Thyroid gland (tissue), 4 donors: ENCODE data around the gene ARHGAP35. TPM values are rescaled to one million over a fixed set of nuclear protein-coding genes. Genes with fewer than 3 reads are reported as not detected.

Source experiments
- DNase-seq, 2 donors: peaks; one replicate each; pipeline ENCODE4 v3.0.0-alpha.2; 2019
- H3K27ac ChIP-seq, 3 donors: fragments of 200-600 bp; sonication (generic); 1 replicate in 2 of 3; 2 replicates in 1 of 3; pipeline ENCODE4 v1.5.1; 2016 to 2019; ENCODE audit warnings: mild to moderate bottlenecking in 1 of 3, moderate library complexity in 1 of 3
- H3K27me3 ChIP-seq: fragments of 200-600 bp; sonication (generic); one replicate; pipeline ENCODE4 v1.5.1; 2019
- H3K36me3 ChIP-seq, 2 donors: fragments of 200-600 bp; sonication (generic); one replicate each; pipeline ENCODE4 v1.5.1; 2016 to 2019
- H3K4me1 ChIP-seq, 2 donors: fragments of 200-600 bp; sonication (generic); one replicate each; pipeline ENCODE4 v1.5.1; 2017 to 2019
- H3K4me3 ChIP-seq, 3 donors: fragments of 200-600 bp; sonication (generic); replicated peaks in 1 of 3; 1 replicate in 2 of 3; 2 replicates in 1 of 3; pipeline ENCODE4 v1.5.1; 2016; ENCODE audit warnings: mild to moderate bottlenecking in 1 of 3
- H3K9me3 ChIP-seq: fragments of 200-600 bp; sonication (generic); one replicate; pipeline ENCODE4 v1.5.1; 2017
- CTCF ChIP-seq, 6 experiments: fragments of 200-600 bp in 3 of 6; fragments of 450-650 bp in 3 of 6; sonication (generic) in 3 of 6; IDR thresholded peaks; one replicate each; pipeline ENCODE4 v1.5.1; 2016 to 2019; ENCODE audit warnings: antibody characterized with exemption in 6 of 6, mild to moderate bottlenecking in 2 of 6, inconsistent platforms in 1 of 6, moderate library complexity in 1 of 6
- POLR2A ChIP-seq, 2 donors: fragments of 450-650 bp; IDR thresholded peaks; one replicate each; pipeline ENCODE4 v1.6.1; 2017; ENCODE audit warnings: antibody characterized with exemption in 2 of 2, mild to moderate bottlenecking in 2 of 2, moderate library complexity in 1 of 2
- WGBS, 2 donors: methylation state at CpG; one replicate each; pipeline ENCODE4 v1.1.5; 2017; 5-methylcytosine and 5-hydroxymethylcytosine counted together
- intact Hi-C: fragments of 100-400 bp; cut with DNase I; formaldehyde crosslinking; loops from one replicate; pipeline ENCODE4 v1.15.1; 2023
- total RNA-seq, 4 donors: library from RNA; depleted of rRNA; stranded (reverse); fragments of >200 nt; gene quantifications; one replicate each; pipeline ENCODE4 v1.2.3, GENCODE V29; 2016

The ARHGAP35 gene
- total RNA-seq, 4 donors from 2014 or later, result 51.2 to 82.9 (median 67.0) TPM

GRCh38 chr19:46896076-46896794, 35.4 kb downstream of the ARHGAP35 start:
- Histone ChIP-seq H3K36me3 (no peaks in the 10 kb centered on the region), H3K27ac (no peak overlapping the region), H3K4me3 (no peak overlapping the region), H3K4me1 (peaks cover 28 to 47% of the 10 kb centered on the region in 2 donors), H3K27me3 (no peaks in the 10 kb centered on the region), H3K9me3 (no peaks in the 10 kb centered on the region)
- intact Hi-C loops, result no loop called here
- no peak for TF ChIP-seq POLR2A (IDR thresholded peaks at IDR 0.05)
- TF ChIP-seq CTCF (IDR thresholded peaks at IDR 0.05), result no peak
- DNase-seq, result peak; percentile 18 to 45
- WGBS, 2 donors, result 76 to 79% methylated on average over 10 of the region's 10 CpGs

GRCh38 chr19:46898731-46899130, 37.9 kb downstream of the ARHGAP35 start:
- 76 to 85% methylated on average over 5 of the region's 5 CpGs for WGBS, 2 donors
- Histone ChIP-seq H3K9me3 (no peaks in the 10 kb centered on the region), H3K4me1 (peaks cover 41 to 59% of the 10 kb centered on the region in 2 donors), H3K27me3 (no peaks in the 10 kb centered on the region), H3K36me3 (no peaks in the 10 kb centered on the region), H3K4me3 (no peak overlapping the region), H3K27ac (no peak overlapping the region)
- no peak for TF ChIP-seq POLR2A (IDR thresholded peaks at IDR 0.05)
- no peak for TF ChIP-seq CTCF (IDR thresholded peaks at IDR 0.05)
- intact Hi-C loops, result no loop called here
- no peak for DNase-seq

GRCh38 chr19:46900341-46900740, 39.5 kb downstream of the ARHGAP35 start:
- intact Hi-C loops, result no loop called here
- Histone ChIP-seq H3K36me3 (no peaks in the 10 kb centered on the region), H3K9me3 (no peaks in the 10 kb centered on the region), H3K27me3 (no peaks in the 10 kb centered on the region), H3K4me3 (no peak overlapping the region), H3K4me1 (peaks cover 56 to 69% of the 10 kb centered on the region in 2 donors), H3K27ac (no peak overlapping the region)
- WGBS, 2 donors, result 98 to 100% methylated on average over 5 of the region's 5 CpGs
- TF ChIP-seq POLR2A (IDR thresholded peaks at IDR 0.05), result no peak
- no peak for DNase-seq

GRCh38 chr19:46901701-46902401, 41.1 kb downstream of the ARHGAP35 start:
- DNase-seq, result no peak
- TF ChIP-seq POLR2A (IDR thresholded peaks at IDR 0.05), result no peak
- no peak for TF ChIP-seq CTCF (IDR thresholded peaks at IDR 0.05)
- no peaks in the 10 kb centered on the region for H3K36me3 ChIP-seq
- H3K4me3 ChIP-seq, result no peak overlapping the region
- H3K4me1 ChIP-seq, result peaks cover 61 to 69% of the 10 kb centered on the region in 2 donors
- intact Hi-C loops, result no loop called here
- peak overlapping the region; percentile 51 to 66 (median 54) for H3K27ac ChIP-seq
- H3K9me3 ChIP-seq, result no peaks in the 10 kb centered on the region
- no peaks in the 10 kb centered on the region for H3K27me3 ChIP-seq

- Histone ChIP-seq H3K4me3 (no peak overlapping the region), H3K27ac (peak overlapping the region; percentile 51 to 66 (median 54)), H3K4me1 (peaks cover 61 to 69% of the 10 kb centered on the region in 2 donors), H3K9me3 (no peaks in the 10 kb centered on the region), H3K27me3 (no peaks in the 10 kb centered on the region), H3K36me3 (no peaks in the 10 kb centered on the region)
- intact Hi-C loops, result no loop called here
- no peak for TF ChIP-seq POLR2A (IDR thresholded peaks at IDR 0.05)
- no peak for TF ChIP-seq CTCF (IDR thresholded peaks at IDR 0.05)
- peak in 1 of 2 donors; percentile 19 for DNase-seq
- WGBS, 2 donors, result 41 to 47% methylated on average over 4 of the region's 4 CpGs
These were observed 41.6 kb downstream of the ARHGAP35 start for GRCh38 chr19:46902402-46902766.
